Stimulated activated memory B cell treated with anti-CD40 and anti-IgM and Interleukin-4, amounts not matched to agents 10 μg/mL and 1 μg/mL and 100 μg/mL, for 72 hours (primary cell): ENCODE data around the gene SPRED3.
"Not testable (repeated sequence)": the region's sequence is repeated elsewhere in the genome, so short reads cannot be mapped to it uniquely, and the experiment has no call there.

Experiments used
- ATAC-seq: fragments of 150-1000 bp; cut with Tn5 transposase; 2 replicates; pipeline ENCODE4 v1.10.0; 2021
- H3K27ac Mint-ChIP-seq: one replicate; pipeline ENCODE4 v1.8.0; 2022; ENCODE audit warnings: mild to moderate bottlenecking, mixed read lengths
- H3K27me3 Mint-ChIP-seq: one replicate; pipeline ENCODE4 v1.8.0; 2022; ENCODE audit warnings: mixed read lengths
- H3K36me3 Mint-ChIP-seq: one replicate; pipeline ENCODE4 v1.8.0; 2022; ENCODE audit warnings: mixed read lengths
- H3K4me1 Mint-ChIP-seq: one replicate; pipeline ENCODE4 v1.8.0; 2022; ENCODE audit warnings: mixed read lengths
- H3K4me3 Mint-ChIP-seq: one replicate; pipeline ENCODE4 v1.8.0; 2022; ENCODE audit warnings: mild to moderate bottlenecking, moderate library complexity, mixed read lengths
- H3K9me3 Mint-ChIP-seq: one replicate; pipeline ENCODE4 v1.8.0; 2022; ENCODE audit warnings: mixed read lengths

Gene SPRED3

DNA sequence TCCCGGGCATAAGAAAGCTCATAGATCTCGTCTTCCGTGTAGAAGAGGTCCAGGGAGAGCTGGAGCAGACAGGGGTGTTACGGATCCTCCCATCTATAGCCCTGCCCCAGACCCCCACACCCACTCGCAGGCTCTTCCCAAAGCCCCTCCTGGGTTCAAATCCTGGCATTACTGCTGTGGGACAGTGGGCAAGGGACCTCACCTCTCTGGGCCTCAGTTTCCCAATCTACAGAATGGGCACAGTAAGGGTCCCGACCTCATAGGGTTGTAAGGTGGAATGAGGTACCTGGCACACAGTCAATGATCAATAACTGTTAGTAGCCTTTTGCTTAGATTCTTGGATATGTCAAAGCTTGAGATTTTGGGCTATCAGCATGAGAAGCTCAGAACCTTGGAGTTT, 24.9 kb downstream of the SPRED3 start:
- Mint-ChIP-seq H3K36me3 (peaks cover 8% of the 10 kb centered on the region), H3K4me3 (no peak overlapping the region), H3K27ac (no peak overlapping the region), H3K27me3 (no peaks in the 10 kb centered on the region), H3K9me3 (no peaks in the 10 kb centered on the region), H3K4me1 (peaks cover 18% of the 10 kb centered on the region)
- ATAC-seq = no peak

DNA sequence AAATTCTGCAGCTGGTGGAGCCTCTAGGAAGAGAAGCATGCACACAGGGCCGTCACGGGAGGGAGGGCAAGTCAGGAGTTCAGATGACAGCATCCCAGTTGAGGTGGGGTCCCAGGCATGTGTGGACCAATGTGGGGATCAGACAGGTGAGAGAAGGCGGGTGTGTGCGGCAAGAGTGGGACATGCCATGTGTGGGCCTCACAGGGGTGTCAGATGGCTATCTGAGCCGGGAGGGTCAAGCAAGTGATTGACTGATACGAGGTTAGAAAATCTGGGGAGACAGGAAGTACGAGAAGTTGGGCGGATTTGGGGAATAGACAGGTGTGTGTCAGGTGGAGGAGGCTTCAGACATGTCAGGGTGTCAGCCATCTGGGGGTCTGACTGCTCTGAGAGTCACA, 28.6 kb downstream of the SPRED3 start:
- no peak for ATAC-seq
- Mint-ChIP-seq H3K27ac (peak overlapping the region; percentile 67), H3K27me3 (no peaks in the 10 kb centered on the region), H3K4me3 (peak overlapping the region; percentile 76), H3K9me3 (no peaks in the 10 kb centered on the region), H3K36me3 (no peaks in the 10 kb centered on the region), H3K4me1 (peaks cover 26% of the 10 kb centered on the region)

DNA sequence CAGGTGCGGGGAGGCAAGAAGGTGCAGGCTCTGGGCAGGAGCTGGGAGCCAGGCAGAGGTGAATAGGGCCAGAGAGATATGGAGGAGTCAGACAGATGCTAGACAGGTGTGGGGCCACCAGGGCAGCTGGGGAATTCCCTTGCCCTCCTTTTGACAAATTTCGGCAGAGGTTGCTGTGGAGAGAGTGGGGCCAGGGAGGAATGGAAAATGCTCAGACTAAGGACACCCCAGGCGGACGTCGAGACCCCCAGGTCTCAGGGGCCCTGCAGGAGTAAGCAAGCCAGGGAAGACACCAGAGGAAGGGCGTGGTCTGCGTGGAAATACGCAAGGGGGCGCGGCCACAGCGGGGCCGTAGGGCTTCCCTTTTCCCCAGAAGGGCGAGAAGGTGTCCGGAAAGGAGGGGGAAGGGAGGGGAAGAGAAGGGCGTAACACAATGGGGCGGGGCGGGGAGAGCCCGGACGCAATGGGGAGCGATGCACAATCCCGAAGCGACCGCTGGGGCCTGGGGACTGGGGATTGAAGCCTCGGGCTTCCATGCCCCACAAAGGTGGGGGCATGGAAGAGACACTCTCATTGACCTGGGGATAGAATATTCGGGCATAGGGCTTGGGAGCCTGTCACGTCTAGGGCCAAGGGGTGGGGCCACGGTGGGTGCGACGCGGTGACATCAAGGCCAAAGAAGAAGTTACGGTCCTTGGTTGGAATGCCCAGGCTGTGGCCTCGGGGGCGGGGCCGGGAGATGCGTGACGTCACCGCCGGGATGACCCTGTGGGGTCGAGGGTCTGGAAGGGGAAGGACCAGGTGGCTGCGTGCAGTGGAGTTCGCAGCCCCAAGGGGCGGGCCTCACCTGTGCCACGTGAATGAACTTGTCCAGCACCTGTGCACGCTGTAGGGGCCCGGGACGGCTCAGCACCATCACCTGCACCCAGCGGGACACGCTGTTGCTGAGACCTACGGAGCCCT, 29.3 kb downstream of the SPRED3 start:
- no peaks in the 10 kb centered on the region for H3K36me3 Mint-ChIP-seq
- ATAC-seq = peak; percentile 88
- peak overlapping the region; percentile 67 for H3K27ac Mint-ChIP-seq
- H3K9me3 Mint-ChIP-seq = no peaks in the 10 kb centered on the region
- no peaks in the 10 kb centered on the region for H3K27me3 Mint-ChIP-seq
- peaks cover 26% of the 10 kb centered on the region for H3K4me1 Mint-ChIP-seq
- H3K4me3 Mint-ChIP-seq = peak overlapping the region; percentile 76

DNA sequence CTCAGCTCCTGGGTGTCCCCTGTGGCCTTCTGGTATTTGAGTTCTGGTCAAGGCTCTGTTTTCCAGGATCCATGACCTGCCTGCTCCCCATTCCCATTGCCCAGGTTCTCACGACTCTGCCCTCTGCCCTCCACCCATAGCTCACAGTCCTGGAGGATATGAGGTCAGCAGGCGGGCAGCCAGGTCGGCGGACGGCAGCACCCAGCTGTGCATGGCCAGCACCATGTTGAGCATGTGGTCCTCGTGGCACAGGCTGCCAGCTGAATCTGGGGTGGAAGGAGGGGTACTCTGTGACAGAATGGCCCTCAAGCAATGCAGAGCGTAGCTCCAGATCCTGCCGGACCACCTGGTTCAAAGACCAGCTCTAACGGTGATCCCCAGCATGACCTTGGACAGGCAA, 32.4 kb downstream of the SPRED3 start:
- no peaks in the 10 kb centered on the region for H3K9me3 Mint-ChIP-seq
- H3K27me3 Mint-ChIP-seq = no peaks in the 10 kb centered on the region
- H3K36me3 Mint-ChIP-seq = no peaks in the 10 kb centered on the region
- H3K4me3 Mint-ChIP-seq = no peak overlapping the region
- no peak overlapping the region for H3K27ac Mint-ChIP-seq
- no peak for ATAC-seq
- peaks cover 36% of the 10 kb centered on the region for H3K4me1 Mint-ChIP-seq

DNA sequence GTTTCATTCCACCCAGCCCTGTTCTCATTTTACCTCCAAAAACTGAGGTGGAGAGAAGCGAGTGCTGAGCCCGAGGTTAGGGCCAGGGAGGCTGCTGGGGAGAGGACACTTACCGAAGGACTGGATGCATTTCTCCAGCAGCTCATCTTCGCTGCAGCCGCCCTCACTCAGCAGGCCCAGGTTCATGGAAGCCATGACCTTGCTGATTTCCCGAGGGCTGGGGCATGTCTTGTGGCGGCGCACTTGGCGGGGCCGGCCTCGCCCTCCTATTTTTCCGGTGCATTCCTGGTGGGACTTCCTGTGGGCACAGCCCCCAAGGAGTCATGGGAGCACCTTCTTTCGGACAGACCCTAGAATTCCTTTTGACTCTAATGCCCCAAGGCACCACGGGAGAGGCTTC, 33.4 kb downstream of the SPRED3 start:
- H3K4me1 Mint-ChIP-seq = peaks cover 42% of the 10 kb centered on the region
- no peaks in the 10 kb centered on the region for H3K36me3 Mint-ChIP-seq
- H3K9me3 Mint-ChIP-seq = no peaks in the 10 kb centered on the region
- no peak overlapping the region for H3K27ac Mint-ChIP-seq
- no peak for ATAC-seq
- H3K4me3 Mint-ChIP-seq = no peak overlapping the region
- H3K27me3 Mint-ChIP-seq = no peaks in the 10 kb centered on the region

DNA sequence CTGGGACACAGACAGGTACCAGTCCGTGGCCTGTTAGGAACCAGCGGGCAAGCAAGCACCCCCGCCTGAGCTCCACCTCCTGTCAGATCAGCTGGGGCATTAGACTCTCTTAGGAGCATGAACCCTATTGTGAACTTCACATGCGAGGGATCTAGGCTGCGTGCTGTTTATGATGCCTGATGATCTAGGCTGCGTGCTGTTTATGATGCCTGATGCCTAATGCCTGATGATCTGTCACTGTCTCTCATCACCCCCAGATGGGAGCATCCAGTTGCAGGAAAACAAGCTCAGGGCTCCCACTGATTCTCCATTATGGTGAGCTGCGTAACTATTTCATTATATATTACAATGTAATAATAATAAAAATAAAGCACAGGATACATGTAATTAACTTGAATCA, 33.9 kb downstream of the SPRED3 start:
- Mint-ChIP-seq H3K4me1 (peaks cover 42% of the 10 kb centered on the region), H3K9me3 (no peaks in the 10 kb centered on the region)

DNA sequence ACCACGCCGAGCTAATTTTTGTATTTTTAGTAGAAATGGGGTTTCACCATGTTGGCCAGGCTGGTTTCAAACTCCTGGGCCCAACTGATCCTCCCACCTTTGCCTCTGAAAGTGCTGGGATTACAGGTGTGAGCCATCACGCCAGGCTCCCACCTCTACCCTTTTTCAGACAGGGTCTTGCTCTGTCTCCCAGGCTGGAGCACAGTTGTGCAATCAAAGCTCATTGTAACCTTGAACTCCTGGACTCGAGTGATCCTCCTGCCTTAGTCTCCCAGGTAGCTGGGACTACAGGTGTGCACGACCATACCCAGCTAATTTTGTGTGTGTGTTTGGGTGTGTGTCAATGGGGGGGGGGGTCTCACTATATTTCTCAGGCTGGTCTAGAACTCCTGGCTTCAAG, 35.8 kb downstream of the SPRED3 start:
- Mint-ChIP-seq H3K36me3 (no peaks in the 10 kb centered on the region), H3K27ac (no peak overlapping the region), H3K4me3 (no peak overlapping the region), H3K4me1 (peaks cover 37% of the 10 kb centered on the region), H3K9me3 (no peaks in the 10 kb centered on the region), H3K27me3 (peaks cover 8% of the 10 kb centered on the region)
- ATAC-seq = no peak

More for the DNA sequence above, 33.9 kb downstream of the SPRED3 start:
- Mint-ChIP-seq H3K36me3 (no peaks in the 10 kb centered on the region), H3K27ac (no peak overlapping the region), H3K27me3 (no peaks in the 10 kb centered on the region), H3K4me3 (no peak overlapping the region)
- no peak for ATAC-seq

DNA sequence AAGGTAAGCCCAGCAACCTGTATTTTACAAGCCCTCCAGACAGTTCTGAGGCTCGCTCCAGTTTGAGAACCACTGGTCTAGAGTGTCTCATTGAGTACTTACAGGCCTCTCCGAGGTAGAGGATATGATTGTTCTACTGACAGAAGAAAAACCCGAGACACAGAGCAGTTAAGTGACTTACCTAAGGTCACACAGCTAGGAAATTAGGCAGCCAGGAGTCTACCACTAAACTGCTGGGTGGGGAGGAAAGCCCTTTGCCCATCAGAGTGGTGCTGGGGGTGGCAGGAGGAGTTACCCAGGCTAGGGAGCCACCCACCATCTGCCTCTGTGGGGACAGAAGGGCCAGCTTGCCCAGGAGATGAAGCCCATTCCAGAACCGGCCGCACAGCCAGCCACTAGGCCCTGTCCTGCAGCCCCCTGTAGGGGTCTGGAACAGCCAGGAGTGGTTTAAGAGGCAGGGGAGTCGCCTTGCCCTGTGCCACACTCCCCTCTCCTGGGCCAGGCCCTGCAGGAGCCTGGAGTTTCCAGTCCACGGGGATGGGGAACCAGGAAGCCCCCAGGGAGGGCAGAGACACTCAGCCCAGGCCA, 36.8 kb downstream of the SPRED3 start:
- H3K27me3 Mint-ChIP-seq = peaks cover 9% of the 10 kb centered on the region
- H3K36me3 Mint-ChIP-seq = no peaks in the 10 kb centered on the region
- H3K27ac Mint-ChIP-seq = peak overlapping the region; percentile 76
- no peaks in the 10 kb centered on the region for H3K9me3 Mint-ChIP-seq
- no peak for ATAC-seq
- H3K4me3 Mint-ChIP-seq = no peak overlapping the region
- H3K4me1 Mint-ChIP-seq = peaks cover 42% of the 10 kb centered on the region

DNA sequence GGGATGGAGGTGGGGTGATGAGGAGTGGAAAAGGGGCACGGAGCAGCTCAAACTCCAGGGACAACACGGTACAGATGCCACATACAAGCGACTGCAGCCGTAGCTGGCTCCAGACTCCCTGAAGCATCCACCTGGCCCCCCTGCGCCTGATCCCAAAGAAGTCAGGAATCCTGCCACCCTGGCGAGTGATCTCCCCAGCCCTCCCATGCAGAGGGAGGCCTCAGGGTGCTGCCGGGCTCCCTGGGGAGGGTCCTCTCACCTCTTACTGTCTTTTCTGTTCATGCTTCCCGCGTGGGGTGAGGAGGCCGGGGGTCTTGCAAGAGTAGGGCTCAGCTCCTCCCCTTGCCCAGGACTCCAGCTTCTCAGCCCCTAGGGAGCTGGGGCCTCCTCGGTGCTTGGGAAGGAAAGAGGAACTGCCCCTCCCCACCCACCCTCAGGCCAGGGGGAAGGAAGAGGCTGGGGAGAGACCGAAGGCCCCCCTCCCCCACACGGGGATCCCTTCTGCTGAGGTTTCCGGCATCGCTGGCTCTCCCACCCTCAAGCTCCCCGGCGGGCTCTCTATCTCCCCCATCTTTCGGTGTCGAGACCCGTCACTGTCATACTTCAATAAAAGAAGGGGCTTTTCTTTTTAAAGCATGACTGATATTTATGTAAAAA, 37.4 kb downstream of the SPRED3 start, which contains the start of gene RASGRP4:
TSS of gene RASGRP4 (minus strand) at position 410 of the 657 bp plus-strand sequence. CDS start at position 282, 128 bp downstream.
- ATAC-seq = peak; percentile 61
- Mint-ChIP-seq H3K9me3 (no peaks in the 10 kb centered on the region), H3K36me3 (no peaks in the 10 kb centered on the region), H3K4me1 (peaks cover 42% of the 10 kb centered on the region), H3K4me3 (peak within 1 kb of the TSS; percentile 48), H3K27me3 (peaks cover 15% of the 10 kb centered on the region), H3K27ac (peak within 1 kb of the TSS; percentile 78)

DNA sequence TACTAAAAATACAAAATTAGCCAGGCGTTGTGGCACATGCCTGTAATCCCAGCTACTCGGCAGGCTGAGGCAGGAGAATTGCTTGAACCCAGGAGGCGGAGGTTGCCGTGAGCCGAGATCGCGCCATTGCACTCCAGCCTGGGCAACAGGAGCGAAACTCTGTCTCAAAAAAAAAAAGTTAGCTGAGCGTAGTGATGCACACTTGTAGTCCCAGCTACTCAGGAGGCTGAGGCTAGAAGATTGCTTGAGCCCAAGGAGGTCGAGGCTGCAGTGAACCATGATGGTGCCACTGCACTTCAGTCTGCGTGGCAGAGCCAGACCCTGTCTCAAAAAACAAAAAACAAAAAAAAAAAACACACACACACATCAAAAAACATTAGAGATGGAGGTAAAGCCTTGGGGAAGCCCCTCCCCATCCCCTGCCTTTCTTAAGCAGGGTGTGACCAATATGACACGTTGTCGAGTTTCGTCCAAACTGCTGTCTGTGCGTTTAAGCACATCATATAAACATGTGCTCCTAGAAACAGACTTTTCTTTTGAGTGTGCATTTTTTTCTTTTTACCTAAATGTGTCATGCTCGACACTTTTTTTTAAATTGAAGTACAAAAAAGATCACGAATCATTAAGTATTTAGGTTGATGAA, 38.7 kb downstream of the SPRED3 start:
- not testable (repeated sequence) for H3K9me3 Mint-ChIP-seq, H3K36me3 Mint-ChIP-seq
- peak overlapping the region; percentile 78 for H3K27ac Mint-ChIP-seq

DNA sequence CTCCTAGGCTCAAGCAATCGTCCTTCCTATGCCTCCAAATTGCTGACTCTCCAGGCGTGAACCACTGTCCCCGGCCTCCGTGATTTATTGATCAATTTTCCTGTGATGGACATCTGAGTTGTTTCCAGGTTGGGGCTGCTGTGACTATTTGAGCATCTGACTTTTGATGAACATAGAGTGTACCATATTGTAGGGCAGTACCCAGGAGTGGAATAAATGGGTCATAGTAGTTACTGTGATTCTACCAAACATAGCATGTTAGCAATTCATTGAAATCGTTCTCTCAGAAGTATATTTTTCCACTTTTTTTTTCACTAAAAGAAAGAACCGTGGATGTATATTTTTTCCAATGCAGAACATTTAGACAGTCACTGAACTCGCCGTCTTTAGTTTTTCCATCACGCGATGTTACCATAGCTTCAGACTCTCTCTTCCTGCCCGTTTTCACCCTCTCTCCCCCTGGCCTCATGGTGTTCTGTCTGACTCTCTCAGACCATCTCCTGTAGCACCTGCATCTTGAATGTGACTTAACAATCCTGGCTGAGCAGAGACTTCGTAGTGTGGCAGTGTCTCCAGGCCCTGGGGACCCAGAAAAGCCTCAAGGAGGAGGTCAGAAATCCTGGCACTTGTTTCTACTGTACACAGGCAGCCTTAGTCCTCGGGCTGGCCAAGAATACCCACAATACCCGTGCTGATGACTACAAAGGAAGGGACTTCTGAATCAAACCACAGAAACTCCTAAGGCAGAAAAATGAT, 40.7 kb downstream of the SPRED3 start:
- Mint-ChIP-seq H3K27ac (peak overlapping the region; percentile 72), H3K4me1 (peaks cover 53% of the 10 kb centered on the region), H3K27me3 (peaks cover 26% of the 10 kb centered on the region), H3K4me3 (no peak overlapping the region), H3K36me3 (no peaks in the 10 kb centered on the region), H3K9me3 (no peaks in the 10 kb centered on the region)
- ATAC-seq = peak; percentile 55

More for the DNA sequence above, 38.7 kb downstream of the SPRED3 start:
- ATAC-seq = peak; percentile 84
- Mint-ChIP-seq H3K27me3 (peaks cover 17% of the 10 kb centered on the region), H3K4me1 (peaks cover 42% of the 10 kb centered on the region), H3K4me3 (peak overlapping the region; percentile 39)

DNA sequence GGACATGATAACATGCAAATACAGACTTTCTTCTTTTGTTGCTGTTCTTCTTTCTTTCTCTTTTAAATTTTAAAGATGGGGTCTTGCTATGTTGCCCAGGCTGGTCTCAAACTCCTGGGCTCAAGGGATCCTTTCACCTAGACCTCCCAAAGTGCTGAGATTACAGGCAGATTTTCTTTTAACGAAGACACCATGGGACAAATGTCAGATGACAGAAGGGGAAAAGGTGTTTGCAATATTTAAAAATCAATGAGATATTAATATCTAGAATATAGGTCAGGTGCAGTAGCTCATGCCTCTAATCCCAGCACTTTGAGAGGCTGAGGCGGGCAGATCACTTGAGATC, 41.3 kb downstream of the SPRED3 start:
- peak overlapping the region; percentile 72 for H3K27ac Mint-ChIP-seq
- H3K27me3 Mint-ChIP-seq = peaks cover 32% of the 10 kb centered on the region
- H3K4me1 Mint-ChIP-seq = peaks cover 57% of the 10 kb centered on the region
- H3K9me3 Mint-ChIP-seq = no peaks in the 10 kb centered on the region
- H3K36me3 Mint-ChIP-seq = no peaks in the 10 kb centered on the region
- ATAC-seq = no peak
- no peak overlapping the region for H3K4me3 Mint-ChIP-seq

DNA sequence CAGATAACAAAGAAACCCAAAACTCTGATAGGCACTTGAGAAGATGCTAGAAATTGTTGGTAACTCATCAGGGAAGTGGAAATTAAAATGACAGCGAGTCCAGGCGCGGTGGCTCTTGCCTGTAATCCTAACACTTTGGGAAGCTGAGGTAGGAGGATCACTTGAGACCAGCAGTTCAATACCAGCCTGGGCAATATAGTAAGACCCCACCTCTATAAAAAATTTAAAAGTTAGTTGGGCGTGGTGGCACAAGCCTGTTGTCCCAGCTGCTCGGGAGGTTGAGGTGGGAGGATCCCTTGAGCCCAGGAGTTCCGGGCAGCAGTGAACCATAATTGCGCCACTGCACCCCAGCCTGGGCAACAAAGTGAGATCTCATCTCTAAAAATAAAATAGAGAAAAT, 42.4 kb downstream of the SPRED3 start:
- H3K9me3 Mint-ChIP-seq = no peaks in the 10 kb centered on the region
- H3K27ac Mint-ChIP-seq = no peak overlapping the region
- ATAC-seq = no peak
- H3K36me3 Mint-ChIP-seq = no peaks in the 10 kb centered on the region
- no peak overlapping the region for H3K4me3 Mint-ChIP-seq
- peaks cover 38% of the 10 kb centered on the region for H3K27me3 Mint-ChIP-seq
- H3K4me1 Mint-ChIP-seq = peaks cover 48% of the 10 kb centered on the region

DNA sequence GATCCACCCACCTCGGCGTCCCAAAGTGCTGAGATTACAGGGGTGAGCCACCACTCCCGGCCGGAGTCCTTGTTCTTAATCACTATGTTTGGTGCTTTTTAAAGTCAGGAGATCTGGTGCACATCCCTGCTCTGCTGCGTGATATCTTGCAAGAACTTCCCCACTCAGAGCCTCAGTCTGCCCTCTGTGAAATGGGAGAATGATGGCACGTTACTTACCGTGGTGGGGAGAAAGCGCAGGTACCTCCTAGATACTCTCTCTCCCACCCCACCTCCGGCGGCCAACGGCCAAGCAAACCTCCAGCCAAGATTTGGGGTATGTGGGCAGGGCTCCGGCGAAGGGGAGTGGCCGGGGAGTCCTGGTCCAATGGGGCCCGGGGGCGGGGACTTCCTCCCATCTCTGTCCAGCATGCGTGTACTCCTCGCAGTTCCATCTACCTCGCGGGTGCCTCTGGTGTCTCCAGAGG, 44.8 kb downstream of the SPRED3 start, which contains the start of gene RYR1:
TSS of gene RYR1 (plus strand) at position 424 of the 466 bp plus-strand sequence. CDS start 139 bp downstream, outside the sequence.
- Mint-ChIP-seq H3K9me3 (no peaks in the 10 kb centered on the region), H3K36me3 (no peaks in the 10 kb centered on the region), H3K27ac (no peak within 1 kb of the TSS), H3K27me3 (peaks cover 55% of the 10 kb centered on the region), H3K4me1 (peaks cover 32% of the 10 kb centered on the region), H3K4me3 (peak within 1 kb of the TSS; percentile 21)
- peak; percentile 68 for ATAC-seq
